Fibroblast of skin of left biceps (primary cell): ENCODE results near the gene OR2A12.
"Not testable (repeated sequence)": the region's sequence is repeated elsewhere in the genome, so short reads cannot be mapped to it uniquely, and the experiment has no call there.

ENCODE experiments used
- DNase-seq, 2 experiments: peaks; one replicate each; pipeline ENCODE4 v3.0.0-alpha.2; 2013; ENCODE audit warnings: low read depth in 2 of 2

OR2A12 gene

GRCh38 chr7:144085978-144086377 is at the start of gene OR2A12:
Gene OR2A12, plus strand, starts transcription at chr7:144086278. Its CDS starts 8,830 bp downstream, at chr7:144095108.
- no peak for DNase-seq

GRCh38 chr7:144036302-144036885 is 49.7 kb upstream of the OR2A12 start:
- no peak for DNase-seq

GRCh38 chr7:144037414-144038035 is 48.6 kb upstream of the OR2A12 start:
- no peak for DNase-seq

- no peak for DNase-seq
These were observed 47.2 kb upstream of the OR2A12 start for GRCh38 chr7:144038887-144039286.

GRCh38 chr7:144048648-144049047 is 37.4 kb upstream of the OR2A12 start, which contains the start of gene OR2A5:
Gene OR2A5, plus strand, starts transcription at chr7:144048948. Its CDS starts 1,454 bp downstream, at chr7:144050402.
- no peak for DNase-seq

GRCh38 chr7:144049491-144049890 is 36.6 kb upstream of the OR2A12 start:
- DNase-seq: no peak

GRCh38 chr7:144050093-144050492 is 36.0 kb upstream of the OR2A12 start:
- DNase-seq: no peak

- not testable (repeated sequence) for DNase-seq
These were observed 35.2 kb upstream of the OR2A12 start for GRCh38 chr7:144050884-144051283.

GRCh38 chr7:144057954-144058353 is 28.1 kb upstream of the OR2A12 start:
- DNase-seq: no peak

- DNase-seq: no peak
These were observed 22.4 kb upstream of the OR2A12 start for GRCh38 chr7:144063710-144064109.

- DNase-seq: no peak
These were observed 16.6 kb upstream of the OR2A12 start, which contains the start of gene OR2A25 for GRCh38 chr7:144069511-144069910. Gene OR2A25, plus strand, starts transcription at chr7:144069811. Its CDS starts 4,409 bp downstream, at chr7:144074220.

- no peak for DNase-seq
These were observed 16.1 kb upstream of the OR2A12 start for GRCh38 chr7:144069953-144070352.

- no peak for DNase-seq
These were observed 11.7 kb upstream of the OR2A12 start for GRCh38 chr7:144074374-144074773.

GRCh38 chr7:144086730-144087129 is 652 bp downstream of the OR2A12 start:
- no peak for DNase-seq

GRCh38 chr7:144087230-144087629 is 1.2 kb downstream of the OR2A12 start:
- DNase-seq: no peak

- no peak for DNase-seq
These were observed 4.6 kb downstream of the OR2A12 start for GRCh38 chr7:144090667-144091066.

- DNase-seq: no peak
These were observed 12.7 kb downstream of the OR2A12 start for GRCh38 chr7:144098776-144099175.

GRCh38 chr7:144100607-144101006 is 14.5 kb downstream of the OR2A12 start:
- DNase-seq: no peak

- DNase-seq: no peak
These were observed 16.0 kb downstream of the OR2A12 start for GRCh38 chr7:144102041-144102440.

GRCh38 chr7:144105211-144105610 is 19.1 kb downstream of the OR2A12 start:
- DNase-seq: no peak

GRCh38 chr7:144109283-144109682 is 23.2 kb downstream of the OR2A12 start, which contains the start of gene OR2A2:
Gene OR2A2, plus strand, starts transcription at chr7:144109583. Its CDS starts 0 bp downstream, at chr7:144109583.
- no peak for DNase-seq

GRCh38 chr7:144110272-144110671 is 24.2 kb downstream of the OR2A12 start:
- no peak for DNase-seq

GRCh38 chr7:144113651-144114050 is 27.6 kb downstream of the OR2A12 start:
- DNase-seq: no peak
